Endodermal cell (in vitro differentiated cells): Measurements from ENCODE around the gene P3H3. TPM values are rescaled to one million over a fixed set of nuclear protein-coding genes. Genes with fewer than 3 reads are reported as not detected.

Source experiments
- DNase-seq: peaks from one replicate; pipeline ENCODE4 v3.0.0-alpha.2; 2017
- H3K27ac ChIP-seq: 2 replicates; pipeline ENCODE4 v1.5.1; 2013; ENCODE audit warnings: mild to moderate bottlenecking, low read depth, low read length, moderate library complexity
- H3K27me3 ChIP-seq: 2 replicates; pipeline ENCODE4 v1.6.1; 2013; ENCODE audit warnings: mild to moderate bottlenecking, low read length, moderate library complexity; ENCODE audit not compliant: insufficient read depth, control insufficient read depth, poor library complexity, severe bottlenecking
- H3K36me3 ChIP-seq: 2 replicates; pipeline ENCODE4 v1.7.0; 2013; ENCODE audit warnings: mild to moderate bottlenecking, low read length, moderate library complexity; ENCODE audit not compliant: control insufficient read depth, insufficient read depth
- H3K4me1 ChIP-seq: one replicate; pipeline ENCODE4 v1.7.0; 2013; ENCODE audit warnings: low read length; ENCODE audit not compliant: control insufficient read depth, insufficient read depth
- H3K4me3 ChIP-seq: 2 replicates; pipeline ENCODE4 v1.5.1; 2013; ENCODE audit warnings: mild to moderate bottlenecking, low read length, moderate library complexity
- H3K9ac ChIP-seq: 2 replicates; pipeline ENCODE4 v1.6.1; 2013; ENCODE audit warnings: mild to moderate bottlenecking, low read length, moderate library complexity; ENCODE audit not compliant: poor library complexity, severe bottlenecking; ENCODE audit errors: extremely low read depth
- H3K9me3 ChIP-seq: 2 replicates; pipeline ENCODE4 v1.6.1; 2013; ENCODE audit warnings: mild to moderate bottlenecking, low read length, moderate library complexity; ENCODE audit not compliant: control insufficient read depth
- H3K27ac Mint-ChIP-seq: 2 replicates; pipeline ENCODE4 v1.8.0; 2020; ENCODE audit warnings: mixed read lengths
- H3K27me3 Mint-ChIP-seq: 2 replicates; pipeline ENCODE4 v1.8.0; 2021; ENCODE audit warnings: mild to moderate bottlenecking, mixed read lengths; ENCODE audit not compliant: insufficient read depth
- H3K36me3 Mint-ChIP-seq: 2 replicates; pipeline ENCODE4 v1.8.0; 2020; ENCODE audit warnings: low read depth, mixed read lengths
- H3K4me1 Mint-ChIP-seq: 2 replicates; pipeline ENCODE4 v1.8.0; 2020; ENCODE audit warnings: mixed read lengths
- H3K4me3 Mint-ChIP-seq: 2 replicates; pipeline ENCODE4 v1.8.0; 2020; ENCODE audit warnings: mild to moderate bottlenecking, moderate library complexity, mixed read lengths
- H3K9me3 Mint-ChIP-seq: 2 replicates; pipeline ENCODE4 v1.8.0; 2020; ENCODE audit warnings: mild to moderate bottlenecking, mixed read lengths
- CTCF ChIP-seq: fragments of 200-600 bp; sonication (generic); conservative IDR thresholded peaks from 2 replicates; pipeline ENCODE4 v1.5.0; 2021; ENCODE audit warnings: antibody characterized with exemption, mild to moderate bottlenecking
- WGBS, 2 experiments: methylation state at CpG; one replicate each; pipeline versions ENCODE4 v1.1.5 to v1.1.7; 2013; ENCODE audit warnings: missing lambda C conversion rate in 2 of 2, mixed read lengths in 1 of 2; ENCODE audit not compliant: insufficient coverage in 1 of 2, insufficient read length in 1 of 2; 5-methylcytosine and 5-hydroxymethylcytosine counted together
- total RNA-seq, 2 donors: library from RNA; stranded (reverse); fragmentation: NEBNext Ultra II Directional in 1 of 2; extraction: Animal tissue kit (Norgen Biotek cat#: 25700) in 1 of 2; gene quantifications; 2 replicates in 1 of 2; 3 replicates in 1 of 2; pipeline ENCODE4 v1.2.1, GENCODE V29; 2021

The P3H3 gene
- total RNA-seq, 2 donors from 2014 or later, result 58.4 to 63.1 TPM

DNA sequence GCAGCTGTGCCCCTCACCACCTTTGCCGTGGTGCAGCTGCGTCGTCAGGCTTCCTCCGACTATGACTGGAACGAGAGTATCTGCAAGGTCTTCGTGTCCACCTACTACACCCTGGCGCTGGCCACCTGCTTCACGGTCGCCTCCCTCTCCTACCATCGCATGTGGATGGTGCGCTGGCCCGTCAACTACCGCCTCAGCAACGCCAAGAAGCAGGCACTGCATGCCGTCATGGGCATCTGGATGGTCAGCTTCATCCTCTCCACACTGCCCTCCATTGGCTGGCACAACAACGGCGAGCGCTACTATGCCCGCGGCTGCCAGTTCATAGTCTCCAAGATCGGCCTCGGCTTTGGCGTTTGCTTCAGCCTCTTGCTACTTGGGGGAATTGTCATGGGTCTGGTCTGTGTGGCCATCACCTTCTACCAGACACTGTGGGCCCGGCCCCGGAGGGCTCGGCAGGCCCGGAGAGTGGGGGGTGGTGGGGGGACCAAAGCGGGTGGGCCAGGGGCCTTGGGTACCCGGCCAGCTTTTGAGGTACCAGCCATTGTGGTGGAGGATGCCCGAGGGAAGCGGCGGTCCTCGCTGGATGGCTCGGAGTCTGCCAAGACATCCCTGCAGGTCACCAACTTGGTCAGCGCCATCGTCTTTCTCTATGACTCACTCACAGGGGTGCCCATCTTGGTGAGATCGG, 4.0 kb upstream of the P3H3 start:
- Histone ChIP-seq H3K9ac (no peak overlapping the region), H3K4me3 (no peak overlapping the region), H3K36me3 (no peaks in the 10 kb centered on the region), H3K4me1 (peaks cover 9% of the 10 kb centered on the region), H3K27ac (no peak overlapping the region), H3K27me3 (peaks cover 19% of the 10 kb centered on the region), H3K9me3 (no peaks in the 10 kb centered on the region)
- H3K4me3 Mint-ChIP-seq, result peak overlapping the region; percentile 48
- WGBS, 2 experiments, result 94% methylated on average over 36 to 37 of the region's 37 CpGs
- H3K27ac Mint-ChIP-seq, result no peak overlapping the region
- TF ChIP-seq CTCF, result no peak
- no peak for DNase-seq
- no peaks in the 10 kb centered on the region for H3K9me3 Mint-ChIP-seq
- peaks cover 84% of the 10 kb centered on the region for H3K27me3 Mint-ChIP-seq
- no peaks in the 10 kb centered on the region for H3K36me3 Mint-ChIP-seq
- H3K4me1 Mint-ChIP-seq, result peaks cover 45% of the 10 kb centered on the region

- Mint-ChIP-seq H3K27ac (no peak overlapping the region), H3K27me3 (peaks cover 77% of the 10 kb centered on the region), H3K36me3 (no peaks in the 10 kb centered on the region), H3K4me1 (peaks cover 42% of the 10 kb centered on the region), H3K9me3 (no peaks in the 10 kb centered on the region), H3K4me3 (peak overlapping the region; percentile 48)
- peaks cover 19% of the 10 kb centered on the region for H3K27me3 ChIP-seq
- no peak overlapping the region for H3K9ac ChIP-seq
- H3K36me3 ChIP-seq, result no peaks in the 10 kb centered on the region
- no peaks in the 10 kb centered on the region for H3K9me3 ChIP-seq
- no peak overlapping the region for H3K27ac ChIP-seq
- DNase-seq, result no peak
- 59 to 60% methylated on average over 12 of the region's 12 CpGs for WGBS, 2 experiments
- peaks cover 6% of the 10 kb centered on the region for H3K4me1 ChIP-seq
- TF ChIP-seq CTCF, result no peak
- H3K4me3 ChIP-seq, result no peak overlapping the region
These were observed 3.3 kb upstream of the P3H3 start for GRCh38 chr12:6824901-6825381.

DNA sequence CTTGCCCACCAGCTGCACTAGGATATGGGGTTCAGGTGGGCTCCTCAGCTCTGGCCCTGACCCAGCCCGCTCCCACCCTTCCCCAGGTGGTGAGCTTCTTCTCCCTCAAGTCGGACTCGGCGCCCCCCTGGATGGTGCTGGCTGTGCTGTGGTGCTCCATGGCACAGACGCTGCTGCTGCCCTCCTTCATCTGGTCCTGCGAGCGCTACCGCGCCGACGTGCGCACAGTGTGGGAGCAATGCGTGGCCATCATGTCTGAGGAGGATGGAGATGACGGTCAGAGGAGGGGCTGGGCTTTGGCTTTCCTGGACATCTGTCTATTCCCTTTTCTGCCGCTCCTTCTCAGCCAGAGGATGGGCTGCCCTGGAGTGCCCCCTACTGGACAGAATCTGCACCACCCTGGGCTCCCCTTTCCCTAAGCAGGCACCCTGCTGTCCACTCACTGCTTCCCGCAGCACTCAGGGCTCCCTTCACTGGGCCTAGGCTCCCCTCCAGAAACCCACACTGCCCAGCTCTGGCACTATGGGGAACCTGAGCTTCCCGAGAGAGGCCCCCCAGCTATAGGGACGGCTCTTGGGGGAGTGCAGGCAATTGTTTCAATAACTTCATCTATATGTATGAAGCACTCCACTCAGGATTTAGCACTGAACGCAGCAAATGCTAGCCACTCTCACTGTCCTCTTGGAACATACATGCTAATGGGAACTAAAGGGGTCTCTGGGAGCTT, 2.6 kb upstream of the P3H3 start:
- H3K9me3 Mint-ChIP-seq, result no peaks in the 10 kb centered on the region
- Histone ChIP-seq H3K27ac (no peak overlapping the region), H3K9me3 (no peaks in the 10 kb centered on the region), H3K36me3 (no peaks in the 10 kb centered on the region), H3K4me3 (no peak overlapping the region), H3K4me1 (peaks cover 2% of the 10 kb centered on the region), H3K27me3 (peaks cover 19% of the 10 kb centered on the region), H3K9ac (no peak overlapping the region)
- H3K27ac Mint-ChIP-seq, result no peak overlapping the region
- WGBS, 2 experiments, result 9 to 17% methylated on average over 13 to 19 of the region's 19 CpGs
- peak; percentile 100 for TF ChIP-seq CTCF
- H3K27me3 Mint-ChIP-seq, result peaks cover 70% of the 10 kb centered on the region
- peaks cover 36% of the 10 kb centered on the region for H3K4me1 Mint-ChIP-seq
- H3K4me3 Mint-ChIP-seq, result peak overlapping the region; percentile 48
- peak; percentile 98 for DNase-seq
- H3K36me3 Mint-ChIP-seq, result no peaks in the 10 kb centered on the region
